Astrocyte (in vitro differentiated cells and primary cell): Measurements from ENCODE around the gene POLG2. TPM values are rescaled to one million over a fixed set of nuclear protein-coding genes. Genes with fewer than 3 reads are reported as not detected.

Source experiments
- DNase-seq: peaks from one replicate; pipeline ENCODE4 v3.0.0-alpha.2; 2010; ENCODE audit warnings: low read depth
- FAIRE-seq: peaks from 2 replicates; lab custom pipeline; 2011; peaks lifted over from hg19 to GRCh38; lab: Jason Lieb, UNC
- H2AFZ ChIP-seq: 2 replicates; pipeline ENCODE4 v1.6.0; 2012; ENCODE audit warnings: low read depth, low read length, inconsistent platforms
- H3K27ac ChIP-seq: 2 replicates; pipeline ENCODE4 v1.5.1; 2011; ENCODE audit warnings: low read depth, low read length, inconsistent platforms
- H3K27me3 ChIP-seq: 2 replicates; pipeline ENCODE4 v1.6.0; 2011; ENCODE audit warnings: low read length, inconsistent platforms; ENCODE audit not compliant: insufficient read depth
- H3K36me3 ChIP-seq: 2 replicates; pipeline ENCODE4 v1.5.1; 2011; ENCODE audit warnings: low read length, inconsistent platforms; ENCODE audit not compliant: insufficient read depth
- H3K4me1 ChIP-seq: 2 replicates; pipeline ENCODE4 v1.5.1; 2011; ENCODE audit warnings: low read length, inconsistent platforms; ENCODE audit not compliant: insufficient read depth
- H3K4me2 ChIP-seq: 2 replicates; pipeline ENCODE4 v1.6.0; 2012; ENCODE audit warnings: low read length, inconsistent platforms
- H3K4me3 ChIP-seq: 2 replicates; pipeline ENCODE4 v1.5.1; 2011; ENCODE audit warnings: low read depth, mild to moderate bottlenecking, low read length, inconsistent platforms; ENCODE audit not compliant: insufficient read depth
- H3K79me2 ChIP-seq: 2 replicates; pipeline ENCODE4 v1.6.0; 2012; ENCODE audit warnings: mild to moderate bottlenecking, low read length, inconsistent platforms; ENCODE audit not compliant: insufficient read depth
- H3K9ac ChIP-seq: 2 replicates; pipeline ENCODE4 v1.6.0; 2012; ENCODE audit warnings: mild to moderate bottlenecking, low read length, inconsistent platforms
- H3K9me3 ChIP-seq: 2 replicates; pipeline ENCODE4 v1.5.1; 2012; ENCODE audit warnings: low read depth, mild to moderate bottlenecking, low read length, inconsistent platforms; ENCODE audit not compliant: insufficient read depth
- H4K20me1 ChIP-seq: 2 replicates; pipeline ENCODE4 v1.6.0; 2012; ENCODE audit warnings: low read length, inconsistent platforms; ENCODE audit not compliant: insufficient read depth
- H3K27ac Mint-ChIP-seq: one replicate; pipeline ENCODE4 v1.8.0; 2021; ENCODE audit warnings: mild to moderate bottlenecking, mixed read lengths; ENCODE audit not compliant: unreplicated experiment
- H3K27me3 Mint-ChIP-seq: one replicate; pipeline ENCODE4 v1.8.0; 2021; ENCODE audit warnings: low read depth, mixed read lengths; ENCODE audit not compliant: unreplicated experiment
- H3K36me3 Mint-ChIP-seq: one replicate; pipeline ENCODE4 v1.8.0; 2021; ENCODE audit warnings: low read depth, mixed read lengths; ENCODE audit not compliant: unreplicated experiment
- H3K4me1 Mint-ChIP-seq: one replicate; pipeline ENCODE4 v1.8.0; 2021; ENCODE audit warnings: low read depth, mixed read lengths; ENCODE audit not compliant: unreplicated experiment
- H3K4me3 Mint-ChIP-seq: one replicate; pipeline ENCODE4 v1.8.0; 2021; ENCODE audit warnings: mild to moderate bottlenecking, moderate library complexity, mixed read lengths; ENCODE audit not compliant: unreplicated experiment
- H3K9me3 Mint-ChIP-seq: one replicate; pipeline ENCODE4 v1.8.0; 2021; ENCODE audit warnings: mild to moderate bottlenecking, mixed read lengths; ENCODE audit not compliant: unreplicated experiment
- CTCF ChIP-seq: IDR thresholded peaks from 2 replicates; pipeline ENCODE4 v1.5.1; 2011; ENCODE audit warnings: low read depth, mild to moderate bottlenecking, inconsistent platforms, low read length, moderate library complexity; ENCODE audit not compliant: insufficient read depth
- EZH2 ChIP-seq: IDR thresholded peaks from 2 replicates; pipeline ENCODE4 v1.6.1; 2012; ENCODE audit warnings: mild to moderate bottlenecking, low read length, inconsistent platforms; ENCODE audit not compliant: insufficient read depth
- total RNA-seq: library from RNA; stranded (reverse); gene quantifications from 2 replicates; pipeline ENCODE4 v1.2.1, GENCODE V29; 2021

The POLG2 gene
- total RNA-seq, 1 donor from 2014 or later, result 16.2 TPM

DNA sequence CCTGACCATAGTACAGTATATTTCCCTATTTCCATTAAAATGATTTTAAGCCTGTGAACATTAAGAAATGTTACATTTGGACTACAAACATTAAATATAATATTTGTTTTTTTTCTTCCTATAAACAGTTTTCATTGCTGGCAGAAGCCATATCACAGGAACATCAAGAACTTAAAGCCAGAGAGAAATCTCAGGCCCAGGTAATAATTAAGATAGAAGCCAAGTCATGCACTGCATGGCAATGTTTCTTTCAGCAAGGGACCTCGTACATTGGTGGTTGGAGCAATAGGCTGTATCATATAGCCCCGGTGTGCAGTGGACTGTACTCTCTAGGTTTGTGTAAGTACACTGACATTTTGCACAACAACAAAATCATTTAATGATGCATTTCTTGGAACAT is 40.1 kb upstream of the POLG2 start:
- H3K79me2 ChIP-seq, result peaks cover 2% of the 10 kb centered on the region
- no peak overlapping the region for H3K4me3 ChIP-seq
- Mint-ChIP-seq H3K9me3 (peaks cover 1% of the 10 kb centered on the region), H3K36me3 (peaks cover 22% of the 10 kb centered on the region), H3K4me1 (peaks cover 16% of the 10 kb centered on the region), H3K4me3 (no peak overlapping the region), H3K27ac (no peak overlapping the region), H3K27me3 (no peaks in the 10 kb centered on the region)
- no peak overlapping the region for H3K27ac ChIP-seq
- H3K27me3 ChIP-seq, result no peaks in the 10 kb centered on the region
- no peak for TF ChIP-seq EZH2
- TF ChIP-seq CTCF, result no peak
- H3K36me3 ChIP-seq, result peaks cover 79% of the 10 kb centered on the region
- H3K9me3 ChIP-seq, result no peaks in the 10 kb centered on the region
- H3K4me2 ChIP-seq, result no peak overlapping the region
- H3K4me1 ChIP-seq, result no peaks in the 10 kb centered on the region
- peaks cover 48% of the 10 kb centered on the region for H4K20me1 ChIP-seq
- no peak overlapping the region for H3K9ac ChIP-seq
- FAIRE-seq, result no peak
- H2AFZ ChIP-seq, result no peak overlapping the region
- DNase-seq, result no peak

- H3K36me3 ChIP-seq, result peaks cover 86% of the 10 kb centered on the region
- H3K4me3 ChIP-seq, result no peak overlapping the region
- H3K9me3 ChIP-seq, result no peaks in the 10 kb centered on the region
- H3K4me1 Mint-ChIP-seq, result peaks cover 25% of the 10 kb centered on the region
- no peaks in the 10 kb centered on the region for H3K27me3 ChIP-seq
- no peak overlapping the region for H3K9ac ChIP-seq
- no peak overlapping the region for H3K4me2 ChIP-seq
- peaks cover 1% of the 10 kb centered on the region for H3K9me3 Mint-ChIP-seq
- FAIRE-seq (no peak), DNase-seq (no peak)
- H3K36me3 Mint-ChIP-seq, result peaks cover 18% of the 10 kb centered on the region
- H3K4me1 ChIP-seq, result no peaks in the 10 kb centered on the region
- no peaks in the 10 kb centered on the region for H3K27me3 Mint-ChIP-seq
- TF ChIP-seq EZH2 (no peak), CTCF (no peak)
- no peak overlapping the region for H3K4me3 Mint-ChIP-seq
- no peak overlapping the region for H3K27ac Mint-ChIP-seq
- H2AFZ ChIP-seq, result no peak overlapping the region
- peaks cover 45% of the 10 kb centered on the region for H4K20me1 ChIP-seq
- H3K79me2 ChIP-seq, result peaks cover 2% of the 10 kb centered on the region
- H3K27ac ChIP-seq, result peak overlapping the region; percentile 26
Measured at GRCh38 chr17:64535357-64535756, 38.5 kb upstream of the POLG2 start.

DNA sequence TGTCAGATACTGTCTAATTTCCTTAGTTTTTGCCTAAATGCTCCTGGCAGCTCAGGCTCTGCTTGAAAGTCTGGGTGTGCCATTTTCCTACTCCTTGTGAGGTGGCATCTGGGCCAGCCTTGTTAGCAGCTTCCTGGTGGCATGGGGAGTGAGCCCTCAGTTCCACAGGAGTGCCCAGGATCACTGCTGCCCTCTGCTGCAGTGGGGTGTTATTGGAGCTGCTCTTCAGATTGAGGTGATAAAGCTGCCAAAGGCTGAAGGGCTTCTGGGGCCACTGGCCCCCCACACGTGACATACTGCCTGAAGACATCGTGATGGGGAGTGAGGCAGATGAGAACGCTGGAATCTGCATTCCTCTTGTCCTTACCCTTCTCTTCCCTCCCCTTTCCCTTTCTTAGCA is 37.3 kb upstream of the POLG2 start:
- H3K27me3 Mint-ChIP-seq, result no peaks in the 10 kb centered on the region
- no peak for FAIRE-seq
- Histone ChIP-seq H4K20me1 (peaks cover 36% of the 10 kb centered on the region), H2AFZ (no peak overlapping the region), H3K4me1 (no peaks in the 10 kb centered on the region), H3K27ac (no peak overlapping the region), H3K4me3 (no peak overlapping the region), H3K4me2 (no peak overlapping the region), H3K27me3 (no peaks in the 10 kb centered on the region), H3K36me3 (peaks cover 85% of the 10 kb centered on the region), H3K79me2 (peaks cover 2% of the 10 kb centered on the region), H3K9ac (no peak overlapping the region), H3K9me3 (no peaks in the 10 kb centered on the region)
- no peak for DNase-seq
- no peak overlapping the region for H3K4me3 Mint-ChIP-seq
- H3K4me1 Mint-ChIP-seq, result peaks cover 24% of the 10 kb centered on the region
- no peak for TF ChIP-seq CTCF
- no peak for TF ChIP-seq EZH2
- peaks cover 1% of the 10 kb centered on the region for H3K9me3 Mint-ChIP-seq
- H3K27ac Mint-ChIP-seq, result peak overlapping the region; percentile 73
- peaks cover 23% of the 10 kb centered on the region for H3K36me3 Mint-ChIP-seq
